SK-N-SH treated with all-trans-retinoic acid at 6 μM for 48 hours (cell line): ENCODE results near the gene CD74.

ENCODE experiments used
- ARNTL ChIP-seq: fragments of 450-650 bp; formaldehyde crosslinking; IDR thresholded peaks from 2 replicates; pipeline ENCODE4 v1.5.0; 2020; ENCODE audit warnings: low read depth, mild to moderate bottlenecking, moderate library complexity, borderline replicate concordance
- BACH2 ChIP-seq: fragments of 250-450 bp; sonication (Bioruptor Pico); IDR thresholded peaks from 2 replicates; pipeline ENCODE4 v1.9.0; 2021; ENCODE audit warnings: mild to moderate bottlenecking, borderline replicate concordance
- CSDC2 ChIP-seq: fragments of 250-450 bp; sonication (Bioruptor Pico); IDR thresholded peaks from 2 replicates; pipeline ENCODE4 v1.5.0; 2020; ENCODE audit warnings: mild to moderate bottlenecking, moderate library complexity
- ESRRG ChIP-seq: fragments of 250-450 bp; sonication (Bioruptor Pico); IDR thresholded peaks from 2 replicates; pipeline ENCODE4 v1.6.1; 2021; ENCODE audit warnings: mild to moderate bottlenecking
- ISL1 ChIP-seq: fragments of 250-450 bp; sonication (Bioruptor Pico); IDR thresholded peaks from 2 replicates; pipeline ENCODE4 v2.1.2; 2022; ENCODE audit warnings: mild to moderate bottlenecking, moderate library complexity
- ZFP30 ChIP-seq: fragments of 450-650 bp; formaldehyde crosslinking; IDR thresholded peaks from 2 replicates; pipeline ENCODE4 v1.5.0; 2022; ENCODE audit warnings: mild to moderate bottlenecking, moderate library complexity
- ZNF565 ChIP-seq: fragments of 450-650 bp; formaldehyde crosslinking; conservative IDR thresholded peaks from 2 replicates; pipeline ENCODE4 v1.5.0; 2020; ENCODE audit warnings: low read depth, mild to moderate bottlenecking, moderate library complexity
- TF ChIP-seq, protein P1 (sequence below): fragments of 250-450 bp; sonication (Bioruptor Pico); IDR thresholded peaks from 2 replicates; pipeline ENCODE4 v1.5.1; 2020; ENCODE audit warnings: low read depth, mild to moderate bottlenecking, moderate library complexity
- TF ChIP-seq, protein P2 (sequence below): fragments of 250-450 bp; sonication (Bioruptor Pico); IDR thresholded peaks from 2 replicates; pipeline ENCODE4 v1.8.0; 2021; ENCODE audit warnings: low read depth, mild to moderate bottlenecking, moderate library complexity, borderline replicate concordance
- TF ChIP-seq, protein P3 (sequence below): fragments of 250-450 bp; sonication (Bioruptor Pico); IDR thresholded peaks from 2 replicates; pipeline ENCODE4 v1.8.0; 2020; ENCODE audit warnings: mild to moderate bottlenecking, moderate library complexity, borderline replicate concordance
- TF ChIP-seq, protein P4 (sequence below): fragments of 250-450 bp; sonication (Bioruptor Pico); IDR thresholded peaks from 2 replicates; pipeline ENCODE4 v1.5.0; 2020; ENCODE audit warnings: mild to moderate bottlenecking, moderate library complexity

DNA sequence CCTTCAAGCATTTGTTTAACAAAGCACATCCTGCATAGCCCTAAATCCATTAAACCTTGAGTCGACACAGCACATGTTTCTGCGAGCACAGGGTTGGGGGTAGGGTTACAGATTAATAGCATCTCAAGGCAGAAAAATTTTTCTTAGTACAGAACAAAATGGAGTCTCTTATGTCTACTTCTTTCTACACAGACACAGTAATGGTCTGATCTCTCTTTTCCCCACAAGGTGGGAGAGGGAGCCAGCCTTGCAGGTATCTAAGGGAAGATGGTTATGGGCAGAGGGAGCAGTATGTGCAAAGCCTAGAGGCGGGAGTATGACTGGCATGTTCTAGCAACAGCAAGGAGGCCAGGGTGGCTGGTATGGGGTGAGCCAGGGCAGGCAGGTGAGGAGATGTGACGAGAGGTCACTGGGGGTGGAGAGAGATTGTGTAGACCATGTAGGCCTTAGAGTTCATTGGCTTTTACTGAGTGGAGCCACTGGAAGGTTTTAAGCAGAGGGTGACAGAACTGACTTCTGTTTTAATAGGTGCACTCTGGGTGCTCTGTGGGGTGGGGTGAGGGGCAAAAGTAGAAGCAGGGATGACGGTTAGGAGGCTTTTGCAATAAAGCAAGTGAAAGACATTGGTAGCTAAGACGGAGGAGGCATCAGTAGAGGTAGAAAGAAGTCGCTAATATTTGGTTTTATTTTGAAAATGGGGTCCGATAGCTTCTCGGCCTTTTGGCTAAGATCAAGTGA is 42.0 kb upstream of the CD74 start:
- TF ChIP-seq ARNTL (CRISPR knock-in tag) (no peak), ESRRG (CRISPR knock-in tag) (no peak), ISL1 (CRISPR knock-in tag) (no peak), BACH2 (CRISPR knock-in tag) (no peak), CSDC2 (CRISPR knock-in tag) (no peak), ZFP30 (CRISPR knock-in tag) (no peak), ZNF565 (CRISPR knock-in tag) (no peak)
- TF ChIP-seq, protein P1, sequence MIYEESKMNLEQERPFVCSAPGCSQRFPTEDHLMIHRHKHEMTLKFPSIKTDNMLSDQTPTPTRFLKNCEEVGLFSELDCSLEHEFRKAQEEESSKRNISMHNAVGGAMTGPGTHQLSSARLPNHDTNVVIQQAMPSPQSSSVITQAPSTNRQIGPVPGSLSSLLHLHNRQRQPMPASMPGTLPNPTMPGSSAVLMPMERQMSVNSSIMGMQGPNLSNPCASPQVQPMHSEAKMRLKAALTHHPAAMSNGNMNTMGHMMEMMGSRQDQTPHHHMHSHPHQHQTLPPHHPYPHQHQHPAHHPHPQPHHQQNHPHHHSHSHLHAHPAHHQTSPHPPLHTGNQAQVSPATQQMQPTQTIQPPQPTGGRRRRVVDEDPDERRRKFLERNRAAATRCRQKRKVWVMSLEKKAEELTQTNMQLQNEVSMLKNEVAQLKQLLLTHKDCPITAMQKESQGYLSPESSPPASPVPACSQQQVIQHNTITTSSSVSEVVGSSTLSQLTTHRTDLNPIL (CRISPR knock-in tag) = no peak
- TF ChIP-seq, protein P2, sequence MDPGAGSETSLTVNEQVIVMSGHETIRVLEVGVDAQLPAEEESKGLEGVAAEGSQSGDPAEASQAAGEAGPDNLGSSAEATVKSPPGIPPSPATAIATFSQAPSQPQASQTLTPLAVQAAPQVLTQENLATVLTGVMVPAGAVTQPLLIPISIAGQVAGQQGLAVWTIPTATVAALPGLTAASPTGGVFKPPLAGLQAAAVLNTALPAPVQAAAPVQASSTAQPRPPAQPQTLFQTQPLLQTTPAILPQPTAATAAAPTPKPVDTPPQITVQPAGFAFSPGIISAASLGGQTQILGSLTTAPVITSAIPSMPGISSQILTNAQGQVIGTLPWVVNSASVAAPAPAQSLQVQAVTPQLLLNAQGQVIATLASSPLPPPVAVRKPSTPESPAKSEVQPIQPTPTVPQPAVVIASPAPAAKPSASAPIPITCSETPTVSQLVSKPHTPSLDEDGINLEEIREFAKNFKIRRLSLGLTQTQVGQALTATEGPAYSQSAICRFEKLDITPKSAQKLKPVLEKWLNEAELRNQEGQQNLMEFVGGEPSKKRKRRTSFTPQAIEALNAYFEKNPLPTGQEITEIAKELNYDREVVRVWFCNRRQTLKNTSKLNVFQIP (CRISPR knock-in tag) = no peak
- TF ChIP-seq, protein P3, sequence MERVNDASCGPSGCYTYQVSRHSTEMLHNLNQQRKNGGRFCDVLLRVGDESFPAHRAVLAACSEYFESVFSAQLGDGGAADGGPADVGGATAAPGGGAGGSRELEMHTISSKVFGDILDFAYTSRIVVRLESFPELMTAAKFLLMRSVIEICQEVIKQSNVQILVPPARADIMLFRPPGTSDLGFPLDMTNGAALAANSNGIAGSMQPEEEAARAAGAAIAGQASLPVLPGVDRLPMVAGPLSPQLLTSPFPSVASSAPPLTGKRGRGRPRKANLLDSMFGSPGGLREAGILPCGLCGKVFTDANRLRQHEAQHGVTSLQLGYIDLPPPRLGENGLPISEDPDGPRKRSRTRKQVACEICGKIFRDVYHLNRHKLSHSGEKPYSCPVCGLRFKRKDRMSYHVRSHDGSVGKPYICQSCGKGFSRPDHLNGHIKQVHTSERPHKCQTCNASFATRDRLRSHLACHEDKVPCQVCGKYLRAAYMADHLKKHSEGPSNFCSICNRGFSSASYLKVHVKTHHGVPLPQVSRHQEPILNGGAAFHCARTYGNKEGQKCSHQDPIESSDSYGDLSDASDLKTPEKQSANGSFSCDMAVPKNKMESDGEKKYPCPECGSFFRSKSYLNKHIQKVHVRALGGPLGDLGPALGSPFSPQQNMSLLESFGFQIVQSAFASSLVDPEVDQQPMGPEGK = no peak
- TF ChIP-seq, protein P4, sequence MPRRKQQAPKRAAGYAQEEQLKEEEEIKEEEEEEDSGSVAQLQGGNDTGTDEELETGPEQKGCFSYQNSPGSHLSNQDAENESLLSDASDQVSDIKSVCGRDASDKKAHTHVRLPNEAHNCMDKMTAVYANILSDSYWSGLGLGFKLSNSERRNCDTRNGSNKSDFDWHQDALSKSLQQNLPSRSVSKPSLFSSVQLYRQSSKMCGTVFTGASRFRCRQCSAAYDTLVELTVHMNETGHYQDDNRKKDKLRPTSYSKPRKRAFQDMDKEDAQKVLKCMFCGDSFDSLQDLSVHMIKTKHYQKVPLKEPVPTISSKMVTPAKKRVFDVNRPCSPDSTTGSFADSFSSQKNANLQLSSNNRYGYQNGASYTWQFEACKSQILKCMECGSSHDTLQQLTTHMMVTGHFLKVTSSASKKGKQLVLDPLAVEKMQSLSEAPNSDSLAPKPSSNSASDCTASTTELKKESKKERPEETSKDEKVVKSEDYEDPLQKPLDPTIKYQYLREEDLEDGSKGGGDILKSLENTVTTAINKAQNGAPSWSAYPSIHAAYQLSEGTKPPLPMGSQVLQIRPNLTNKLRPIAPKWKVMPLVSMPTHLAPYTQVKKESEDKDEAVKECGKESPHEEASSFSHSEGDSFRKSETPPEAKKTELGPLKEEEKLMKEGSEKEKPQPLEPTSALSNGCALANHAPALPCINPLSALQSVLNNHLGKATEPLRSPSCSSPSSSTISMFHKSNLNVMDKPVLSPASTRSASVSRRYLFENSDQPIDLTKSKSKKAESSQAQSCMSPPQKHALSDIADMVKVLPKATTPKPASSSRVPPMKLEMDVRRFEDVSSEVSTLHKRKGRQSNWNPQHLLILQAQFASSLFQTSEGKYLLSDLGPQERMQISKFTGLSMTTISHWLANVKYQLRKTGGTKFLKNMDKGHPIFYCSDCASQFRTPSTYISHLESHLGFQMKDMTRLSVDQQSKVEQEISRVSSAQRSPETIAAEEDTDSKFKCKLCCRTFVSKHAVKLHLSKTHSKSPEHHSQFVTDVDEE (CRISPR knock-in tag) = no peak
